ENCODE measurements around the gene SBF2.

SBF2 gene

DNA sequence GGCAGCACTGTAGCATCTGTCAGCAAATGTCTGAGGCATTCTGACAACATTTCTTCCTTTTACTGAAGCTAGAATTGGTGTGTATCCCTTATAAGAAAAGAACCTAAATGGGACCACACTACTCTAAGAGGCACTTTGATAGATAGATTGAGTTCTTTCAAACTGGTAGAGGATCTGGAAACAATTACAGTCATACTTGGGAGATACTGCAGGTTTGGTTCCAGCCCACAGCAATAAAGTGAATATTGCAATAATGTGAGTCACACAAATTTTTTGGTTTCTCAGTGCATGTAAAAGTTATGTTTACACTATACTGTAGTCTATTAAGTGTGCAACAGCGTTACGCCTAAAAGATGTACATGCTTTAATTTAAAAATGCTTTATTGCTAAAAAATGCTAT, 96.9 kb downstream of the SBF2 start:
- H3K9ac ChIP-seq = no peak overlapping the region
- H3K27me3 ChIP-seq (ENCODE audit: insufficient read depth, low read depth) = no peaks in the 10 kb centered on the region
- H3K4me1 ChIP-seq (ENCODE audit: low read depth, poor library complexity, severe bottlenecking) = no peaks in the 10 kb centered on the region
- H2AFZ ChIP-seq (ENCODE audit: low read depth) = no peak overlapping the region
- H3K36me3 ChIP-seq (ENCODE audit: insufficient read depth) = no peaks in the 10 kb centered on the region
- no peak overlapping the region for H3K27ac ChIP-seq
- H3K79me2 ChIP-seq (ENCODE audit: insufficient read depth, low read depth) = no peaks in the 10 kb centered on the region
- H3K4me3 ChIP-seq (IDR thresholded peaks at IDR 0.05; ENCODE audit: insufficient read depth, low read depth, low read length) = no peak overlapping the region
- TF ChIP-seq, protein P1, sequence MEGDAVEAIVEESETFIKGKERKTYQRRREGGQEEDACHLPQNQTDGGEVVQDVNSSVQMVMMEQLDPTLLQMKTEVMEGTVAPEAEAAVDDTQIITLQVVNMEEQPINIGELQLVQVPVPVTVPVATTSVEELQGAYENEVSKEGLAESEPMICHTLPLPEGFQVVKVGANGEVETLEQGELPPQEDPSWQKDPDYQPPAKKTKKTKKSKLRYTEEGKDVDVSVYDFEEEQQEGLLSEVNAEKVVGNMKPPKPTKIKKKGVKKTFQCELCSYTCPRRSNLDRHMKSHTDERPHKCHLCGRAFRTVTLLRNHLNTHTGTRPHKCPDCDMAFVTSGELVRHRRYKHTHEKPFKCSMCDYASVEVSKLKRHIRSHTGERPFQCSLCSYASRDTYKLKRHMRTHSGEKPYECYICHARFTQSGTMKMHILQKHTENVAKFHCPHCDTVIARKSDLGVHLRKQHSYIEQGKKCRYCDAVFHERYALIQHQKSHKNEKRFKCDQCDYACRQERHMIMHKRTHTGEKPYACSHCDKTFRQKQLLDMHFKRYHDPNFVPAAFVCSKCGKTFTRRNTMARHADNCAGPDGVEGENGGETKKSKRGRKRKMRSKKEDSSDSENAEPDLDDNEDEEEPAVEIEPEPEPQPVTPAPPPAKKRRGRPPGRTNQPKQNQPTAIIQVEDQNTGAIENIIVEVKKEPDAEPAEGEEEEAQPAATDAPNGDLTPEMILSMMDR (conservative IDR thresholded peaks at IDR 0.05; ENCODE audit: low read depth, low read length) = no peak
- H4K20me1 ChIP-seq (ENCODE audit: insufficient read depth) = no peaks in the 10 kb centered on the region
- H3K4me2 ChIP-seq = no peak overlapping the region

- Histone ChIP-seq H3K27me3 (ENCODE audit: insufficient read depth, low read depth) (no peaks in the 10 kb centered on the region), H3K4me1 (ENCODE audit: low read depth, poor library complexity, severe bottlenecking) (no peaks in the 10 kb centered on the region), H3K4me3 (IDR thresholded peaks at IDR 0.05; ENCODE audit: insufficient read depth, low read depth, low read length) (no peak overlapping the region), H3K9ac (no peak overlapping the region), H4K20me1 (ENCODE audit: insufficient read depth) (no peaks in the 10 kb centered on the region), H3K36me3 (ENCODE audit: insufficient read depth) (no peaks in the 10 kb centered on the region), H3K27ac (no peak overlapping the region), H3K4me2 (no peak overlapping the region), H3K79me2 (ENCODE audit: insufficient read depth, low read depth) (no peaks in the 10 kb centered on the region), H2AFZ (ENCODE audit: low read depth) (no peak overlapping the region)
- TF ChIP-seq, protein P1 (conservative IDR thresholded peaks at IDR 0.05; ENCODE audit: low read depth, low read length) = no peak
Measured at GRCh38 chr11:10192036-10192435, 102.0 kb downstream of the SBF2 start.

GRCh38 chr11:10181811-10182210, 112.2 kb downstream of the SBF2 start:
- TF ChIP-seq, protein P1 (conservative IDR thresholded peaks at IDR 0.05; ENCODE audit: low read depth, low read length) = peak; percentile 31

GRCh38 chr11:10164621-10165020, 129.4 kb downstream of the SBF2 start:
- Histone ChIP-seq H4K20me1 (ENCODE audit: insufficient read depth) (no peaks in the 10 kb centered on the region), H3K4me2 (no peak overlapping the region), H3K27ac (no peak overlapping the region), H3K9ac (no peak overlapping the region), H3K27me3 (ENCODE audit: insufficient read depth, low read depth) (no peaks in the 10 kb centered on the region), H3K4me1 (ENCODE audit: low read depth, poor library complexity, severe bottlenecking) (peaks cover 4% of the 10 kb centered on the region), H3K4me3 (IDR thresholded peaks at IDR 0.05; ENCODE audit: insufficient read depth, low read depth, low read length) (no peak overlapping the region), H2AFZ (ENCODE audit: low read depth) (no peak overlapping the region), H3K79me2 (ENCODE audit: insufficient read depth, low read depth) (no peaks in the 10 kb centered on the region), H3K36me3 (ENCODE audit: insufficient read depth) (no peaks in the 10 kb centered on the region)
- TF ChIP-seq, protein P1 (conservative IDR thresholded peaks at IDR 0.05; ENCODE audit: low read depth, low read length) = no peak

More at GRCh38 chr11:10181811-10182210, 112.2 kb downstream of the SBF2 start:
- no peaks in the 10 kb centered on the region for H4K20me1 ChIP-seq (ENCODE audit: insufficient read depth)
- no peak overlapping the region; the same call in 1 of the 2 replicates for H3K27ac ChIP-seq
- H2AFZ ChIP-seq (ENCODE audit: low read depth) = no peak overlapping the region
- H3K9ac ChIP-seq = no peak overlapping the region
- H3K4me2 ChIP-seq = no peak overlapping the region
- H3K4me3 ChIP-seq (IDR thresholded peaks at IDR 0.05; ENCODE audit: insufficient read depth, low read depth, low read length) = no peak overlapping the region
- no peaks in the 10 kb centered on the region for H3K27me3 ChIP-seq (ENCODE audit: insufficient read depth, low read depth)
- H3K79me2 ChIP-seq (ENCODE audit: insufficient read depth, low read depth) = no peaks in the 10 kb centered on the region
- H3K36me3 ChIP-seq (ENCODE audit: insufficient read depth) = no peaks in the 10 kb centered on the region
- H3K4me1 ChIP-seq (ENCODE audit: low read depth, poor library complexity, severe bottlenecking) = no peaks in the 10 kb centered on the region

All from KMS-11 (cell line).